Adrenal gland (tissue), 5 donors: ENCODE measurements around the gene JSRP1.

Experiments used
- CTCF ChIP-seq, 6 experiments: fragments of 450-650 bp in 4 of 6; fragments of 200-600 bp in 2 of 6; sonication (generic) in 1 of 6; IDR thresholded peaks; 1 replicate in 5 of 6; 2 replicates in 1 of 6; pipeline versions ENCODE4 v1.5.1 to v1.8.0; 2016 to 2021; ENCODE audit warnings: antibody characterized with exemption in 6 of 6, mild to moderate bottlenecking in 2 of 6, moderate library complexity in 1 of 6
- POLR2A ChIP-seq, 2 donors: fragments of 450-650 bp; IDR thresholded peaks; one replicate each; pipeline ENCODE4 v1.6.1; 2017; ENCODE audit warnings: antibody characterized with exemption in 2 of 2, mild to moderate bottlenecking in 2 of 2, moderate library complexity in 1 of 2
- donor health status: DM: no; HTN: no; CAD: no.

- TF ChIP-seq CTCF (IDR thresholded peaks at IDR 0.05) (no peak), POLR2A (IDR thresholded peaks at IDR 0.05) (no peak)
These were observed 10.9 kb downstream of the JSRP1 start for GRCh38 chr19:2245273-2245672.
